H1 (cell line): Measurements from ENCODE around the gene ASXL1. TPM values are rescaled to one million over a fixed set of nuclear protein-coding genes. Genes with fewer than 3 reads are reported as not detected.

Experiments
- CTCF ChIA-PET: fragments of 300-600 bp; sonication (Branson Sonifier 250); formaldehyde crosslinking; loops from one replicate; lab custom pipeline; 2021; ENCODE audit not compliant: partially characterized antibody; lab: Charles Lee
- POLR2A ChIA-PET: fragments of 300-600 bp; sonication (Branson Sonifier 250); formaldehyde crosslinking; loops from one replicate; lab custom pipeline; 2021; ENCODE audit warnings: inconsistent platforms; ENCODE audit not compliant: partially characterized antibody; lab: Charles Lee
- DNase-seq, 2 experiments: peaks; one replicate each; pipeline versions ENCODE4 v3.0.0 to v3.0.0-alpha.2; 2010 to 2022; ENCODE audit warnings: low spot score in 2 of 2, low read depth in 1 of 2, mixed read lengths in 1 of 2
- FAIRE-seq: peaks from 2 replicates; lab custom pipeline; 2011; peaks lifted over from hg19 to GRCh38; lab: Jason Lieb, UNC
- H2AFZ ChIP-seq: 2 replicates; pipeline ENCODE4 v1.8.1; 2012; ENCODE audit warnings: low read length, inconsistent platforms
- H2AK5ac ChIP-seq: 2 replicates; pipeline ENCODE4 v1.6.1; 2013; ENCODE audit warnings: low read depth, low read length
- H2BK120ac ChIP-seq: replicated peaks from 2 replicates; pipeline ENCODE3; 2013; ENCODE audit warnings: low read depth, low read length, inconsistent platforms
- H2BK12ac ChIP-seq: 2 replicates; pipeline ENCODE4 v1.6.1; 2013; ENCODE audit warnings: low read depth, low read length
- H2BK15ac ChIP-seq: 2 replicates; pipeline ENCODE4 v1.6.1; 2013; ENCODE audit warnings: low read length
- H2BK20ac ChIP-seq: 2 replicates; pipeline ENCODE4 v1.6.1; 2013; ENCODE audit warnings: low read length
- H2BK5ac ChIP-seq: 2 replicates; pipeline ENCODE4 v1.6.1; 2013; ENCODE audit warnings: low read depth, low read length
- H3K14ac ChIP-seq: 2 replicates; pipeline ENCODE4 v1.6.1; 2013; ENCODE audit warnings: inconsistent platforms; ENCODE audit not compliant: insufficient read length
- H3K18ac ChIP-seq: 2 replicates; pipeline ENCODE4 v1.6.1; 2013; ENCODE audit warnings: low read length; ENCODE audit errors: extremely low read depth
- H3K23ac ChIP-seq: 2 replicates; pipeline ENCODE4 v1.6.1; 2013; ENCODE audit warnings: inconsistent platforms; ENCODE audit not compliant: insufficient read length
- H3K23me2 ChIP-seq: 2 replicates; pipeline ENCODE4 v1.6.1; 2013; ENCODE audit warnings: low read depth, low read length
- H3K27ac ChIP-seq: 2 replicates; pipeline ENCODE4 v1.6.1; 2011; ENCODE audit warnings: low read depth, low read length, inconsistent platforms
- H3K27me3 ChIP-seq, 4 experiments: replicated peaks in 1 of 4; 1 replicate in 1 of 4; 2 replicates in 3 of 4; pipeline versions ENCODE4 v1.6.1 to v1.8.1; 2011 to 2013; ENCODE audit warnings: low read length in 3 of 4, mild to moderate bottlenecking in 3 of 4, inconsistent platforms in 2 of 4, mixed read lengths in 2 of 4, moderate library complexity in 1 of 4; ENCODE audit not compliant: control insufficient read depth in 3 of 4, insufficient read depth in 3 of 4; ENCODE audit errors: extremely low read depth in 1 of 4
- H3K36me3 ChIP-seq, 4 experiments: 2 replicates each; pipeline versions ENCODE4 v1.6.1 to v1.8.1; 2011 to 2013; ENCODE audit warnings: mild to moderate bottlenecking in 4 of 4, low read length in 3 of 4, moderate library complexity in 2 of 4, control low read depth in 1 of 4, inconsistent platforms in 1 of 4; ENCODE audit not compliant: insufficient read depth in 4 of 4, control insufficient read depth in 2 of 4
- H3K4ac ChIP-seq: replicated peaks from 2 replicates; pipeline ENCODE3; 2013; ENCODE audit warnings: low read length, low read depth, mixed read lengths, inconsistent platforms; ENCODE audit not compliant: insufficient read length
- H3K4me1 ChIP-seq, 4 experiments: replicated peaks in 1 of 4; 1 replicate in 1 of 4; 2 replicates in 3 of 4; pipeline versions ENCODE4 v1.6.1 to v1.8.1; 2011 to 2013; ENCODE audit warnings: low read length in 3 of 4, inconsistent platforms in 2 of 4, mixed read lengths in 1 of 4; ENCODE audit not compliant: insufficient read depth in 4 of 4, control insufficient read depth in 3 of 4
- H3K4me2 ChIP-seq, 2 experiments: 2 replicates each; pipeline versions ENCODE4 v1.6.1 to v1.8.1; 2011 to 2013; ENCODE audit warnings: low read depth in 2 of 2, low read length in 2 of 2, control low read depth in 1 of 2, inconsistent platforms in 1 of 2, mild to moderate bottlenecking in 1 of 2; ENCODE audit not compliant: insufficient read depth in 1 of 2
- H3K4me3 ChIP-seq, 4 experiments: fragments of 200-600, 300-600 bp in 1 of 4; sonication (generic), shearing (Covaris generic), sonication (Bioruptor Twin) in 1 of 4; 2 replicates each; pipeline versions ENCODE4 v1.5.1 to v1.8.1; 2011 to 2016; ENCODE audit warnings: low read length in 4 of 4, low read depth in 3 of 4, control low read depth in 2 of 4, inconsistent platforms in 2 of 4, mild to moderate bottlenecking in 2 of 4, mixed read lengths in 1 of 4, moderate library complexity in 1 of 4; ENCODE audit not compliant: insufficient read depth in 2 of 4; ENCODE audit errors: extremely low read depth in 1 of 4
- H3K56ac ChIP-seq: replicated peaks from 2 replicates; pipeline ENCODE3; 2013; ENCODE audit warnings: low read depth, mild to moderate bottlenecking, mixed read lengths, low read length, inconsistent platforms; ENCODE audit not compliant: insufficient read length
- H3K79me1 ChIP-seq: 2 replicates; pipeline ENCODE4 v1.6.1; 2013; ENCODE audit warnings: low read depth, low read length, control low read depth
- H3K79me2 ChIP-seq, 2 experiments: 2 replicates each; pipeline versions ENCODE4 v1.6.1 to v1.8.1; 2012 to 2013; ENCODE audit warnings: low read length in 2 of 2, mild to moderate bottlenecking in 2 of 2, inconsistent platforms in 1 of 2; ENCODE audit not compliant: insufficient read depth in 2 of 2, control insufficient read depth in 1 of 2
- H3K9ac ChIP-seq, 4 experiments: replicated peaks in 1 of 4; 1 replicate in 1 of 4; 2 replicates in 3 of 4; pipeline versions ENCODE4 v1.6.1 to v1.8.1; 2011 to 2013; ENCODE audit warnings: low read depth in 3 of 4, low read length in 3 of 4, control low read depth in 2 of 4, mild to moderate bottlenecking in 2 of 4, moderate library complexity in 2 of 4, inconsistent platforms in 1 of 4; ENCODE audit errors: extremely low read depth in 1 of 4
- H3K9me3 ChIP-seq, 2 experiments: 2 replicates each; pipeline versions ENCODE4 v1.6.1 to v1.8.1; 2012 to 2013; ENCODE audit warnings: mild to moderate bottlenecking in 2 of 2, moderate library complexity in 2 of 2, control low read depth in 1 of 2, inconsistent platforms in 1 of 2, low read depth in 1 of 2, low read length in 1 of 2, mixed read lengths in 1 of 2; ENCODE audit not compliant: insufficient read depth in 2 of 2
- H4K20me1 ChIP-seq, 2 experiments: replicated peaks in 1 of 2; 2 replicates each; pipeline versions ENCODE3 to v1.8.1; 2011 to 2013; ENCODE audit warnings: inconsistent platforms in 2 of 2, low read length in 2 of 2, mild to moderate bottlenecking in 1 of 2; ENCODE audit not compliant: insufficient read depth in 2 of 2, control insufficient read depth in 1 of 2
- H4K5ac ChIP-seq: 2 replicates; pipeline ENCODE4 v1.6.1; 2013; ENCODE audit warnings: low read length, low read depth, mixed read lengths, inconsistent platforms; ENCODE audit not compliant: insufficient read length
- H4K8ac ChIP-seq: 2 replicates; pipeline ENCODE4 v1.8.0; 2013; ENCODE audit warnings: mild to moderate bottlenecking, moderate library complexity, low read length, inconsistent platforms; ENCODE audit not compliant: insufficient read depth; ENCODE audit errors: extremely low read depth
- H4K91ac ChIP-seq: replicated peaks from 2 replicates; pipeline ENCODE3; 2013; ENCODE audit warnings: low read length, mixed read lengths, inconsistent platforms; ENCODE audit not compliant: insufficient read length
- BCL11A ChIP-seq, 2 experiments: IDR thresholded peaks; one replicate each; pipeline ENCODE4 v1.6.1; 2011; ENCODE audit warnings: low read depth in 2 of 2, low read length in 2 of 2, mild to moderate bottlenecking in 2 of 2
- CBX5 ChIP-seq: fragments of 300-800, 300-1000 bp; sonication (generic); IDR thresholded peaks from 2 replicates; pipeline ENCODE4 v1.7.1; 2016; ENCODE audit warnings: antibody characterized with exemption, low read length, low read depth
- EZH2 ChIP-seq: fragments of 200-600 bp; sonication (generic); IDR thresholded peaks from 2 replicates; pipeline ENCODE4 v1.7.1; 2012; ENCODE audit warnings: low read depth, mild to moderate bottlenecking, moderate library complexity, low read length, inconsistent platforms; ENCODE audit not compliant: severe bottlenecking
- FOSL1 ChIP-seq: IDR thresholded peaks from 2 replicates; pipeline ENCODE4 v1.6.1; 2011; ENCODE audit warnings: mild to moderate bottlenecking, low read depth, low read length, moderate library complexity; ENCODE audit not compliant: insufficient read depth
- JUN ChIP-seq: IDR thresholded peaks from 2 replicates; pipeline ENCODE4 v1.6.1; 2011; ENCODE audit warnings: low read depth, mild to moderate bottlenecking, improper control_type of control experiment, low read length
- PHF8 ChIP-seq: fragments of 200-600 bp; sonication (generic); conservative IDR thresholded peaks from 2 replicates; pipeline ENCODE4 v1.7.1; 2012; ENCODE audit warnings: low read depth, mild to moderate bottlenecking, inconsistent platforms, low read length, moderate library complexity
- RBBP5 ChIP-seq: IDR thresholded peaks from 2 replicates; pipeline ENCODE4 v1.7.1; 2012; ENCODE audit warnings: low read depth, mild to moderate bottlenecking, inconsistent platforms, low read length, moderate library complexity, borderline replicate concordance
- SAP30 ChIP-seq: fragments of 300-600 bp; sonication (generic); IDR thresholded peaks from 2 replicates; pipeline ENCODE4 v1.7.1; 2012; ENCODE audit warnings: low read length, moderate library complexity, mild to moderate bottlenecking, inconsistent platforms; ENCODE audit not compliant: insufficient read depth, insufficient replicate concordance
- SIN3A ChIP-seq, 2 experiments: IDR thresholded peaks in 1 of 2; conservative IDR thresholded peaks in 1 of 2; 2 replicates each; pipeline ENCODE4 v1.6.1; 2011 to 2012; ENCODE audit warnings: low read length in 2 of 2, improper control_type of control experiment in 1 of 2, low read depth in 1 of 2, mild to moderate bottlenecking in 1 of 2
- YY1 ChIP-seq: IDR thresholded peaks from 2 replicates; pipeline ENCODE4 v1.6.1; 2011; ENCODE audit warnings: low read depth, mild to moderate bottlenecking, low read length
- whole genome bisulfite sequencing, 2 experiments: shearing (Covaris generic) in 1 of 2; methylation state at CpG; one replicate each; pipeline versions ENCODE4 v1.1.6 to v1.1.7; 2013 to 2015; ENCODE audit warnings: low lambda C conversion rate in 2 of 2, mixed read lengths in 2 of 2, inconsistent platforms in 1 of 2, low coverage in 1 of 2, missing lambda C conversion rate in 1 of 2; ENCODE audit not compliant: insufficient replicate concordance in 2 of 2, insufficient coverage in 1 of 2, insufficient read length in 1 of 2; ENCODE audit errors: extremely low coverage in 1 of 2, missing lambda C conversion rate in 1 of 2; 5-methylcytosine and 5-hydroxymethylcytosine counted together
- polyA plus RNA-seq, 7 experiments: library from polyadenylated mRNA; depleted of rRNA in 3 of 7; stranded (reverse) in 5 of 7; unstranded in 2 of 7; fragments of >200 nt in 5 of 7; fragments of 200-250 nt in 2 of 7; gene quantifications; 1 replicate in 5 of 7; 2 replicates in 1 of 7; 4 replicates in 1 of 7; pipeline versions ENCODE4 v1.2.1 to v1.2.3, GENCODE V29; 2011 to 2013; ENCODE audit warnings: missing spikeins in 2 of 7, mixed read lengths in 2 of 7
- total RNA-seq: library from RNA; stranded (reverse); fragmentation: NEBNext Ultra II Directional; extraction: Animal tissue kit (Norgen Biotek cat#: 25700); gene quantifications from 2 replicates; pipeline ENCODE4 v1.2.1, GENCODE V29; 2021

ASXL1 gene
- total and polyA plus RNA-seq, 2 of the 8 experiments (the other 6 are each of a cell fraction or from before 2014, with no cell fraction given) = 10.6 to 26.5 TPM

DNA sequence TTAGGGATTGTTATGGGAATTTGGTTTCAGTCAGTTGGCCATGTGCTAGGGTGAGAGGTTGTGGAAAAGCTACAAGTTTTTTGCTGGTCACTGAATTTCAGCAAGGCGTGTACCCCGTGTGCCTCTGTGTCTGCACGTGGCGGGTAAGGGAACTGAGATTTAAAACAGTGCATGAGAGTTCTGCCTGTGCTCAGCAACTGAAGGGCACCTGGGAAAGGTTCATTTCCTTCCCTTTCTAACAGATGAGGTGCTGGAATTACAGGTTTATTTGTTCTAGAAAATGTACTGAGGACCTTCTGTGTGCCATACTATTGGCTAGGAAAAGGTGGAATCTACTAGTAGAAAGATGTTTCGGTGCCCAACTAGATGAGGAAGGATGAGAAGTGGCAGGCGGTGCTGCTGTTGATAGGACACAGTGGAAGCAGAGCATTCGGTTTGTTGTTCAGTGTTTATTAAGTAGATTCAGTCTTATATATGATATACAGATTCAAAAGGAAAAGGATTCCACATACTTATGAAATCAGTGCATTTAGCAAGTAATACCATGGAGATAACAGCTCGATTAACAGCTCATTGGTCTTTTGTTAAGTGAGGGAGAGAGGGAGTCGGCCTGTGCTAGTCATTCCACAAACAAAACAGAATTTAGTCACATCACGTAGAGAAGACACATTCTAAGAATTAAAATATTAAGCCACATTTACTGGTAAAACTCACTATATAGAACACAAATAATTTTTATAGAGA lies 84.7 kb downstream of the ASXL1 start:
- H4K8ac ChIP-seq = no peak overlapping the region
- no peak overlapping the region for H4K91ac ChIP-seq
- H3K27ac ChIP-seq = no peak overlapping the region
- H2BK5ac ChIP-seq = no peak overlapping the region
- no peaks in the 10 kb centered on the region for H3K27me3 ChIP-seq
- no peak overlapping the region for H3K4me3 ChIP-seq
- no peak for DNase-seq
- H3K4me1 ChIP-seq = peaks cover 0 to 5% (median 3%) of the 10 kb centered on the region in 4 experiments; a peak in 3 of 7 replicates
- no peak overlapping the region for H3K23ac ChIP-seq
- peaks cover 1 to 8% of the 10 kb centered on the region in 2 experiments for H4K20me1 ChIP-seq
- ChIA-PET POLR2A (no interaction called here), CTCF (interaction anchor here (0.8 to 1.5 kb wide), 4 partner anchors 13 to 32 kb away, joined by 3 to 5 read pairs (median 3); no protein-coding TSS in a partner anchor)
- no peaks in the 10 kb centered on the region for H3K79me2 ChIP-seq
- no peak overlapping the region for H4K5ac ChIP-seq
- WGBS, 2 experiments = 82% methylated on average over 10 of the region's 10 CpGs; no CpG with 5 or more reads in 1 of the 2 experiments
- H3K18ac ChIP-seq = no peak overlapping the region
- H3K4ac ChIP-seq = no peak overlapping the region
- H2AK5ac ChIP-seq = no peak overlapping the region
- H3K36me3 ChIP-seq = peaks cover 5 to 18% (median 9%) of the 10 kb centered on the region in 4 experiments; a peak in 6 of 8 replicates
- no peak overlapping the region for H2BK120ac ChIP-seq
- FAIRE-seq = no peak
- H2BK12ac ChIP-seq = no peak overlapping the region
- H3K79me1 ChIP-seq = no peaks in the 10 kb centered on the region
- H3K9me3 ChIP-seq = no peaks in the 10 kb centered on the region
- H3K14ac ChIP-seq = no peak overlapping the region
- no peak overlapping the region for H3K4me2 ChIP-seq
- no peak overlapping the region for H3K9ac ChIP-seq
- H3K56ac ChIP-seq = no peak overlapping the region
- H3K23me2 ChIP-seq = no peaks in the 10 kb centered on the region
- no peak overlapping the region for H2BK15ac ChIP-seq
- H2BK20ac ChIP-seq = no peak overlapping the region
- no peak overlapping the region for H2AFZ ChIP-seq
- TF ChIP-seq YY1 = no peak
- no peak for TF ChIP-seq EZH2
- no peak for TF ChIP-seq SAP30
- TF ChIP-seq CBX5 = no peak
- TF ChIP-seq FOSL1 = no peak
- TF ChIP-seq RBBP5 = no peak
- no peak for TF ChIP-seq BCL11A (IDR thresholded peaks at IDR 0.05; ENCODE audit: low read depth in 2 of 2, low read length in 2 of 2)
- TF ChIP-seq SIN3A (conservative IDR thresholded peaks at IDR 0.05 in 1 of 2, IDR thresholded peaks at IDR 0.05 in 1 of 2; ENCODE audit: low read depth in 1 of 2, low read length in 2 of 2) = no peak
- TF ChIP-seq JUN = no peak
- TF ChIP-seq PHF8 = no peak
